ENCODE data around the gene SOX21.

The SOX21 gene

DNA sequence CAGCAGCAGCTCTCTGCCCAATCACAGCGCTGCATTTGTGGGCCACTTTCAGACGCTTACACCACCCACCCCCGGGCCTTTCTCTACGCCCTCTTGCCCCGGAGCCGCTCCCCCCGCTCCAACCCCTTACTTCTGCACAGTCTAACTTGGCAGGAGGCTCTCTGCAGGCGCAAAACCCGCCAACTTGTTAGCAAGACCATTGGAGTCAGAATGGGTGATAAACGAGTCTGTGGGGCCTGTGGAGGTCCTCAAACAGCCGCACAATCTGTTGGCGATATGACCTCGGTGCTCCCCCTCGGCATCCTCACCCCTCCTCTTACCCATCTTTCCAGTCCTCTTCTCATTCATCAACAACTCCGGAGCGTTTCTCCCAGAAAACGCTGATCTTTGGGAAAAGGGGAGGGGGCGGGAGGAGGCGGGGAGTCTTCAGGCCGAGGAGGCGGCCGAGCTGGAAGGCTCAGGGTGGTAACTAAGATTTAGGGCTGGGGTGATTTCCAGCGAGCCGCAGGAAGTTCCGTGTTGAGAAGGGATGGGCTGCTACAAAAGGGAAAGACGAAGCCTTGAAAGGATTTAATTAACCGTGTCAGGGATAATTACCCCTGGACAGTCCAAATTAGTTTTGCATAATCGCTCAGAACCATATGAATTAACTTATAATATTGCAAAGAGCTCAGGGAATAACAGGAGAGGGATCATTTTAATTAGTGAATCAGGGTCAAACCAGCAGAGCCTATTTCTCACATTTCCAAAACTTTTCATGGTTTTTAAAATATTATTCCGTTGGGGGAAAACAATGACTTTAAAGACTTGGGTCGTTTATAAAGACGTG is 4.1 kb downstream of the SOX21 start:
- DNase-seq = no peak

DNA sequence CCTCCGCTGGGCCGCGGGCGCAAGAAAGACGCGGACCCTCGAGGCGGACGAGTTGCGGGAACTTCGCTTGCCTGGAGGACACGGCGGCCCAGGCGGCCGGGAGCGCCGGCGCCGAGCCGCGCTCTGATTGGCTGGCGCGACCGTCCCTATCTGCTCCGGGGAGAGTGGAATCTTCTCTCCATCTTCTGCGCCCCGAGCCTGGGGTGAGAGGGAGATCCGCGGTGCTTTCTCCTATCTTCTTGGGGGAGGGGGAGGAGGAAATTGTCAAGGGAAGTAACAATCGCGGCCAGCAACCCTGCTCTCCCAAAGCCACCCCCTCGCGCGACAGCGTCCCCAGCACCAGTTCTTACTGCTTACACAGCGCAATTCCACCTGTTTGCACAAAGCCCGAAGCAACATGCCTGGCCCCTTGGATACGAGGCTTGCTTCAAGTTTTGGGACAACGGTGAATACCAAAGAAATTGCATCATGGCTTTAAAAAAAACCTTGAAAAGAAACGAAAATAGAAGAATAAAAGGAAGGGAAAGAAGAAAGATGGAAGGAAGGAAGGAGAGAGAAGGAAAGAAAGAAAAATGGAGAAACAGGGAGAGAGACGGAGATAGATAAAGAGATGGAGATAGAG is 4.8 kb downstream of the SOX21 start:
- DNase-seq = no peak

DNA sequence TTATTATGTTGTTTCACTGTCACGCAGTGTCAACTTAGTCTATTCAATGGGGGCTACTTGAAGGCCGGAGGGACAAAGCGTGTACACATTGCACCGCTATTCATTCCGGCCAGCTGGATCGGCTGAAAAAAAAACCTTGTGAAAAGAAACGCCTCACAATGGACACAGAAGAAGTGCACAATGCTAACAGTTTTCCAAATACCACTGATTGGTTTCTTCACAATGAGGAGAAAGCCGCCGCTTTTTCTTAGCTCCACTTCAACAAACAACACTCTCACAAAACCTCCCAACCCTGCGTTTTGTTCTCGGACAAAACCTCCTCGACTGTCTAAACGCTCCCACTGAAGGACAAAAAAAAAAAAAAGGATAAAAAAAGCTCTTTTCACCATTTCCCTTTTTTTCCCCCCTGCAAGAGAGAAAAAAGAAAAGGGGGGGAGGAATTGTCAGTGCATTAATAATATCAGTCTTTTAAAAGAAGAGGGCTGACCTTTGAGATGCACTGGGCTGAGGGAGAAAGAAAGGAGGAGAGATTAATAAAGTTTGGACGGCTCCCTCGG is 5.4 kb downstream of the SOX21 start:
- no peak for DNase-seq

DNA sequence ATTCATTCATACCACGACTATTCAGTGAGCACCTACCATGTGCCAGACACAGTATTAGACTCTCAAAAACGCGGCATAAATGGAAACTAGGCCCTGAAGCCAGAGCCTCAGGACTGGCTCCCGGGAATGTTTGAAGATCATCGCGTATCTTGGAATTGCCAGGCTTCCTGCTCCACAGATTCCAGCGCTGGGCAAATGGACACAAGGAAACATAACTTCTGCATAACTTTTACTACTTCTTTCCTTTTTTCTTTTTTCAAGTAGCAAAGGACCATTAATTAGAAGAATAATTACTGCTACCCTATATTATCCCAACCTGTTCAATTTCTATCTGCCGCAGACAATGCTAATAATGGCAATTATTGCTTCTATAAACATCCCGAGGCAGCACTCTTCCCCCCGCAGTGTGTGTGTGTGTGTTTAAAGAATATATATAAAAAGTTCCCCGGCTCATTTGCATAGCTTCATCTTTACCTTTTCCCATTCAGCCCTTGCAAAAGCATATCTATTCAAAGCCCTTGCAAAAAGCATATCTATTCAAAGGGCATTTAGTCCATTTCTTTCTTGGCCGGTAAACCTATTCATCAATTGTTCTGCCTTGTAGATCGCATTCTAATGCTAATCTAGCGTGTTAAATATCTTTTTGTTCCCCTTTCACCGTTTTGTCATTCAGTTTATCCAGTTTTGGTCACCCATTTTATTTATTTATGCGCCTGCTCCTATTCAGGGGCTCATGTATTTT is 6.1 kb downstream of the SOX21 start:
- DNase-seq = no peak

DNA sequence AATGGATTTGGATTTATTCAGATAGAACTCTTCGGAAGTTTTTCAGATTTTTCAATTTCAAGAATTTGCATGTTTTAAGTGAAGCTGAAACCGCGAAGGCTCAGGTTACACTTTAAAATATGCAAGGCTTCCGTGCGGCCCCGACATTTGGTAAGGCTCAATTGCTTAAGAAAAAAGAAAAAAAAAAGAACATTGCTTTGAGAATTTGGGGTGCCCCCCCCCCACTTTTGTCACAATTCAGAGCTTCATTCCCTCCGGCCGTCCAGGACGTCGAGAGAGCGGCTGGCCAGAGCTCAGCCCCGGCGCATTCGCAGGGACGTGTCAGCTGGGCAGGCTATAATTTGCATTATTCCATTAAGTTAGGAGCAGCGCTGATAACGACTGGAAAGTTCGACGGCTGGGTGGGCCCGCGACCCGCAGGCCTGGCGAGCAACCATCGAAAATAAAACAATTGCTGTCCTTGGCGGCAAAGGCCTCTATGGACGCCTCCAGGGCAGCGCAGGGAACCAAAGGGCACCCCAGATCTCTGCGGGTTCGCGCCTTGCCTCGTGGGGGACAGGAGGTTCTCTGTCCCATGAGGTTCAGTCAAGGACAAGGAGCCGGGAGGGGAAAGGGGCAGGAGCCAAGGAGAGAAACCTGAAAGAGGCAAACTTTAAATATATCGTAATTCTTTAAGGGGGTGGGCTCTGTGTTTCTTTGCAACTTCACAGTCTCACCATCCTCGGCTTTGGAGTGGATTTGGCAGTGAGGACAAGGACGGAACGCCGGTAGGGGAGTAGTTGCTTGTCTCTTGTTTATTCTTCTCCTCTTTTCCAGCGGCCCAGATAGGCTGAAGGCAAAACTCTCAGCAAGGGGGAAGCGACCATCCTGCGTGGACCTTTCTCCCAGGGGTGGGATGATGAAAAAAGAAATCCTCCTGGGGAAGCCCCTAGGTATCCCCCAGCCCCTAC is 7.0 kb downstream of the SOX21 start:
- no peak for DNase-seq

DNA sequence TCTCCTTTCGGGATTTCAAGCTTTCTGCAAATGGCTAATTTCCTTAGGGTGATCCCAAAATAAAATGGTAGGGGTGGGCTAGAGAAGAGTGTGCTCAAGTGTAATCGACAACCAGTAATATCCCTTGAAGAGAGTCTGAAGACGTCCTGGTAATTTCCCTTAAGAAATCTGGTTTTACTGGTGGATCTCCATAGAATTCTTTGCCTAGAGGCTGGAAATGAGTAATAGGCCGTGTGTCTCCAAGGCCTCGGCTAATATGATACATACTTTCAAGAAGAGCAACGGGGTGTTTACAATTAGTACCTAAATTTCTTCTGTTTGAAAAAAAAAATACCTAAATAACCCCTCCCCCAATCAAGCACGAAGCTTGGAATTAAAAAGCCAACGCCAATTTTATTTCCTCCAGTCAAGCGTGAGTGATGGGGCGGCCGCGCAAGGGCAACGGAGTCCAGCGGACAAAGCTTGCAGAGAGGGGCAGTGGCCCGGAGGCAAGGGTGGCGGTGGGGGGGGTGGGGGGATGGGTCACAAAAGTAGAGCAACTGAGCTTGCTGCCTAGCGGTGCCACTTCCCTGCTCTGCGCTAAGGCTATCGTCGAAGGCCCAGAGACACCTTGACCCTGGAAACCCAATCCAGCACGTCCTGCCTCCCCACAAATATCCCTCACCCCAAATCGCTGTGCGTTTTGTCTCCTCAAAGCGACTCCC is 7.8 kb downstream of the SOX21 start:
- no peak for DNase-seq

DNA sequence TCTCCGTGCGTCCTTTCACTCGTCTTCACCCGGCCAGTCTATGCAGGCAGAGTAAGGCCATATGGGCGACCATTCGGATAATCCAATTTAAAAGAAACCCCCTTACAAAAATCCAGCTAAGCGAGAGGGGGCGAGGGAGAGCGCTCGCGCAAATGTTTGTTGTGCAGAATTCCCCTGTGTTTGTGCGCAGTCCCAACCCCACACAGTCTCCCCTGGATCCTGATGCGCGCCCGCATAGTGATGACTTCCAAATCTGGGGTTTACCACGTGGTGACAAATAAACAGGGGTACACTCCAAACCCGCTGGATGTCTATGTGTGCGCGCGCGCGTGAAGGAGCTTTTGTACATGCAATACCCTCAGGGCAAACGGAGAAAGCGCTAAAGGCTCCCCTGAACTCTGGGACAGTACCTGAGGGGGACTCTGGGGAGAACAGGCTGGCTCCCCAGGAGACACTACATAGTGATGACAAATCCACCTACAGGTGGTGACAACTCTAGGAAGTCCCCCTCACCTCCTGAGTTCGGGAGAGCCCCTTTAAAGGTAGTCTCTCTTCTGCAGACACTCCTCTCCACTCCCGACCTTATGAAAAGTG is 8.5 kb downstream of the SOX21 start:
- no peak for DNase-seq

DNA sequence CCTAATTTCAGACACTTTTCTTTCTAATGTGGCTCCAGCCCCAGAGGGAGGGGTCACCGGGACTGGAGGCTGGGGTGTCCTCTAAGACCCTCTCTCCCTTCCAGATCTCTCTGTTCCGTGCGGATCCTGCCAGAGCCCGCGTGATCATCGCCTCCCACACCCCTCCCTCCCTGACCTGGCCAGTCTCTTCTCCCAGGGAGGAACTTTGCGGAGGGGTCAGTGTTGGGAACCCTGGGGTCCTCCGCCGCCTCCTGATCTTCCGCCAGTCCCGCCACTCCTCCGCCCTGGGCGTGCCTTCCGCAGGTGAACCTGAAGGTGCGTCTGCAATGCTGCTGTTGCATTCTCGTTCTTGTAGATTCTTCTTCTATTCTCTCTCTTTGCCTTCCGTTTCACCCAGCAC is 9.1 kb downstream of the SOX21 start:
- DNase-seq = no peak

DNA sequence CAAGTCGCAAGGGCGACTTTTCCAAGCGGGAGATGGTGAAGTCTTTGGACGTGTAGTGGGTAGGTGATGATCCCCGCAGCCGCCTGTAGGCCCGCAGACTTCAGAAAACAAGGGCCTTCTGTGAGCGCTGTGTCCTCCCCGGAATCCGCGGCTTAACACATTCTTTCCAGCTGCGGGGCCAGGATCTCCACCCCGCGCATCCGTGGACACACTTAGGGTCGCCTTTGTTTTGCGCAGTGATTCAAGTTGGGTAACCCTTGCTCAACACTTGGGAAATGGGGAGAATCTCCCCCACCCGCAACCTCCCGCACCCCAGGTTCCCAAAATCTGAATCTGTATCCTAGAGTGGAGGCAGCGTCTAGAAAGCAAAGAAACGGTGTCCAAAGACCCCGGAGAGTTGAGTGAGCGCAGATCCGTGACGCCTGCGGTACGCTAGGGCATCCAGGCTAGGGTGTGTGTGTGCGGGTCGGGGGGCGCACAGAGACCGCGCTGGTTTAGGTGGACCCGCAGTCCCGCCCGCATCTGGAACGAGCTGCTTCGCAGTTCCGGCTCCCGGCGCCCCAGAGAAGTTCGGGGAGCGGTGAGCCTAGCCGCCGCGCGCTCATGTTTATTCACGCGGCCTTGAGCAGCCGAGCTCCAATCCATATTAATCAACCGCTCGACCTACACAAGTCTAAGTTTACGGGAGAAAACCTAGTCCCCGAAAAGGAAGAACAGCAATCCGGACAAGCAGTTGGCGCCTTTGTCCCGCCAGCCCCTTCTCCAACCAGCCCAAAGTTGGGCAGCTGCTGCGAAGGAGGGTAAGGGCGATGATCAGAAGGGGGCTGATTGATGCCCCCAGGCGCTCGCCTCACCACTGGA is 9.9 kb downstream of the SOX21 start:
- no peak for DNase-seq

DNA sequence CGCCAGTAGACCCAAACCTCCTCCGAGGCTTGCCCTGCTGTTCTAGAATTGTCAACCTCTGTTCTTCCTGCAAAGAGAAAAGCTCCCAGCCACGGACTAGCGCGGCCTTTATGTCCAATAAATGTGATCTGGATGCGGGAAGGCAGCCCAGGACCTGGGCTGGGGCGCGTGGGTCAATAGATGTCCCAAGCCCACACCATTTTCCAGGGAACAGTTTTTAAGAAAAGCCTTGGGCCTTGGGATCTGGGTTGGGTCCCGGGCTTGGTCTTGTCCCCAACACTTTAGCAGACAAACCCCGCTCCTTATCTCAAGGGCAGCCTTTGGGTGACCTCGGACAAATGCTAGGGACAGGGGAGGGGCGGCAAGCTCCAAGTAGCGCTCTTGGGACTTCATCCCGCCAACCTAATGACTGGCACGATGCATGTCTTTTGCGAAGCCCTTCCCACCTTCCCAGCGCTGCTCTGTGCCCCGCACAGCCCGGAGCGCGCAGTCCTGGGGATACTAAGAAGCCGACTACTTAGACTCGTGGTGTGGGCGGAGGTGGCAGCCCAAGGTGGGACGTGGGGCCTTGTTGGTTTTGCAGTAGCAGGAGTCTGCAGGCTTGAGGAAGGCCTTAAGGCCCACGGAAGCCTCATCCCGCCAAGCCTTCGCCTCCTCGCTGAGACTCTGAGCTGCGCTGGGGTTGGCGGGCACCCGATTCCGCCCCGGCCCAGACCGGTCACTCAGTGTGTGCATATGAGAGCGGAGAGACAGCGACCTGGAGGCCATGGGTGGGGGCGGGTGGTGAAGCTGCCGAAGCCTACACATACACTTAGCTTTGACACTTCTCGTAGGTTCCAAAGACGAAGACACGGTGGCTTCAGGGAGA is 10.8 kb downstream of the SOX21 start:
- DNase-seq = no peak

DNA sequence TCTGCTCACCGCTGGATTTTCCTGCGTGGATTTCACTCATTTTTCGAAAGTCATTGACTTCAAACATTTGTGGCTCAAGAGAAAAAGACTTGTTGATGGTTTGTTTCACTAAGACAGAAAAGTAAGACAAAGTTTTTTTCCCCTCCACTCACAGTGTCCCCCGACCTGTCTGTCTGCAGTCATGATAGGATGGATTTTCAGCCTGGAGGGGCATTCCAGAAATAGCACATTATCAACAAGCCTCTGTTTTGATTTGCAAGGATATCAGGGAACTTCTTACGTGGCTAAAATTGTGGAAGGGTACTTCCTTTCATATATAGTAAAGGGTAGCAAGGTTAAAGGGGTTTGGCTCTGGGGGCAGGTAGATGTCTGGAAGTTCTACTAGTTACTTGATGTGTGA is 11.8 kb downstream of the SOX21 start:
- DNase-seq = no peak

DNA sequence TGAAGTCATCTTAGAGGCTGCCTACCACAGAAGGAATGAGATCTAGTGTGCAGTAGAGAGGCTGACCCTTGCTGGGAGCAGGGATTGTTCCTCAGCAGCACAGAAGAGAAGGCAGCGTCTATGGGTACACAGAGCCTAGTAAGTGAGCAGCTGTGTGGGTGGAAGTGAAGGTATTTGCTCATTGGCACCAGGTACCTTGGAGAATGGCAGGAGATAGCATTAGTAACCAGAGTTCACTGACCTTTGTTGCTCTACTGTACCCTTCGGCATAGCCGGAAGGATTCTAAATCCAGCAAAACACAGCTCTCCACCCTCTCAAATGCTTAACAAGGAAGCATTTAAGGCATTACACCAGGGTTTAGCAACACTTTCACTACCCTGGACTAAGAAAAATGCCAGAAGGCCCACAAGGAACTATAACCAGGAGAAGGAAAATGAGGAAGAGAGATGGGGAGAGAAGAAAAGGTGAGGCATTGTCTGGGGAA is 12.3 kb downstream of the SOX21 start:
- DNase-seq = no peak

DNA sequence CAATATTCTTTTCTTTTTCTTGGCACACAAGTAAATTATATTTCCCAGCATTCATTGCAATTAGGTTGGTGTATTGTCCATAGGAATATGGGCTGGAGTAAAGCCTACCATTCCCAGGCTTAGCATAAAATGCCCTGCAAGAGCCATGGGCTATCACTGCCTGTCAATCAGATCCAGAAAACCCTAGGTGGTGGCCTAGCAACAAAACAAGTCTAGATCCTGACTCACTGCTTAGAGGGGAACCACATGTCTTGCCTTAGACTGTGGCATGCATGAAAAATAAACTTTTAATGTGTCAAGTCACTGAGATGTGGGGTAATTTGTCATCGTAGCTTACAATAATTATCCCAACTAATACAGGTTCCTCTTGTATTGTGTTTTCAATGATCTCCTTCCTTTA is 16.2 kb downstream of the SOX21 start:
- DNase-seq = no peak

DNA sequence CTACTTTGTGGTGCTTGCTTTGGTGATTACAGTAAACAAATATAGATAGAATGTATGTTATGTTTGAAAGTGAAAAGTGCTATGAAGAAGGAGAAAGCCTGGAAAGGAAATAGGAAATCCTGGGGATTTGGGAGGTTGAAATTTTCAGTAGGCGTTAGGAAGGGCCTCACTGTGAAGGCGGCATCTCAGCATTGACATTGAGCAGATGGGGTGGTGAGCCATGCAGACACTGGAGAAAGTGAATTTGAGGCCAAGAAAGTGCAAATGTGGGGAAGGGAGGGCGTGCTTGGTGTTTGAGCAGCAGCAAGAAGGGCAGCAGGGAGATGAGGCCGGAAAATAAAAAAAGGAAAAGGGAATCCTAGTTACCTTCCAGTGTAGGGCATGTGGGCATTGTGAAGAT is 20.3 kb downstream of the SOX21 start:
- no peak for DNase-seq

DNA sequence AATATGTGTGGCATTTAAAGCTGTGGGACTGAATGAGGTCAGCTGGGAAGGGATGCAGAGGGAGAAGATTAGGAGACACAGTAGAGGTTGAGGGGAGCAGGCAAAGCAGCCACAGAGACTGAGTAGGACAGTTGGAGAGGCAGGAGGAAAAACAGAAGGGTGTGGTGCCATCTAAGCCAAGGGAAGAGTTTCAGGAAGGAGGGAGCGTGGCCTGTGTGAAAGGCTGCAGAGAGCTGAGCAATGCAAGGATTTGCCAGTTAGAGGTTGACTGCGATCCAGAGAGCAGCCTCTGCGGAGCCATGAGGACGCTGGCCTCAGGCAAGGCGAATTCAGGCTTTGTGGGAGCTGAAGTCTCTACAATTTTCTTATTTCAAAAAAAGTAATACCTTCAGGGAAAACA is 28.9 kb downstream of the SOX21 start:
- DNase-seq = no peak

DNA sequence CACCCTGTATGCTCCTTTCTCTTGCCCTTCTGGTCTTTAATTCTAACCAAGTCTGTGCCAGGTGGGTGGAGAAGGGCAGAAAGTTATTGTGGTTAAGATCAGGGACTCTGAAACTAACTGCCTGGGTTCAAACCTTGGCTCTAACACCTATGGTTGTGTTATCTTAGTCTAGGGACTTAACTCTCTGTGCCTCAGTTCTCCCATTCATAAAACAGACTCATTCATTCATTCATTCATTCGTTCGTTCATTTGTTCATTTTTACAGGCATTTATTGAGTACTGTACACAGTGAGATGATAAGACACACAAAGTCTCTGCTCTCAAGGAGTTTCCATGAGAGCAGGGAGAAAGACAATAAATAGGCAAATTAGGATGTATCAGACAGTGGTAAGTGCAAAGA is 30.1 kb downstream of the SOX21 start:
- no peak for DNase-seq

DNA sequence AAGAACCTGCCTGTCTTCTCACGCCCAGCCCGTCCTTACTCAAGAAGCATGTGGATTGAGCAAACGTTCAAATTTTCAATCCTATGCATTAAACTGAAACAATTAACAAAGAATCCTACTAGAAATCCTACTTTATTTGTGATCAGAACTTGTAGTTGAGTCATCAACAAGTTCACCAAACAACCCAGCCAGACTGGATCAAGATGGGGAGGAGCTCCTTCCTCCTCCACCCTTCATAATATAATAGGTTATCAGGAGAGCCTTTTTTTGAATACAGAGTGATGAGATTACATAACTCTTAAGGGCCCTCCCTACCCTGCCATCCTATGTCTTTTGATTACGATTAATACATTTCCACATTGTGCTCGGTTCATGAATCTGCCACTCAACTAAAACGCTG is 32.7 kb downstream of the SOX21 start:
- DNase-seq = no peak

DNA sequence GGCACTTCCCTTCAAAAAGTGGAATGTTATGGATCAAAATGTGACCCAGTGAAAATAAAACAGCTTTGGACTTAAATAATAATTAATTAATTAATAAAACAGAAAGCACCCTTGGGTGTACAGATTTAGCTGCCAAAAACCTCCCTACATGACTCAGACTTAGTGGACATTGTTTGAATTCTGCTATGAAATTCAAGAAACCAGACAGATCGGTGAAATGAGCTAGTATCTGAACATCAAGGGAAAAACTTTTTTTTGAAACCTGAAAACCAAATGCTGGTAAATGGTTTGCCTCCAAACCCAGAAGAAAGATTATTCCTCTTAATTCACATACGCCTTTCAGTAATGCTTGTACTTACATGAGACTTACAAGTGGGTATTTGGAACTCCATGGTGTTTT is 33.5 kb downstream of the SOX21 start:
- DNase-seq = no peak

DNA sequence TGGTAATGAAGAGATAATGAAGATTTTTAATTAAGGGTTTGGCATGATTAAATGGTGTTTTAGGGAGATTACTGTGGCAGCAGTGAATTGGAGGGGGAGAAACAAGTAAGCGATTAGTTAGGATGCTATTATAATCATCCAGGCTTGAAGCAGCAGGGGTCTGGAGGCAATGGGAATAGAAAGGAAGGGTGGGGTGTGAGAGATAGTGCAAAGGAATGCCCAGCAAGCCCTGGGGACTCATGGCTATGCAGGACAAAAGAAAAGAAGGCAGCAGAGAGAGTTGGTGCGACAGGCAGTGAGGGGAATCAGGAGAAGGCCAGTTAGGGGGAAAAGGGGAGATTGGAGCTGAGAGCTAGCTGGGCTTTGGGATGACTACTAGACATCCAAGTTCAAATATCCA is 34.5 kb downstream of the SOX21 start:
- no peak for DNase-seq

All from NCI-H2081 treated with DMSO at 0.1 percent for 48 hours (cell line).